ENCODE results near the gene ZBTB42.

The ZBTB42 gene

GRCh38 chr14:104770072-104770579, 30.8 kb upstream of the ZBTB42 start:
- no peak for DNase-seq

- DNase-seq, result peak; percentile 18
Measured at GRCh38 chr14:104770851-104771272, 30.0 kb upstream of the ZBTB42 start.

- no peak for DNase-seq
Measured at GRCh38 chr14:104771374-104771773, 29.5 kb upstream of the ZBTB42 start.

DNA sequence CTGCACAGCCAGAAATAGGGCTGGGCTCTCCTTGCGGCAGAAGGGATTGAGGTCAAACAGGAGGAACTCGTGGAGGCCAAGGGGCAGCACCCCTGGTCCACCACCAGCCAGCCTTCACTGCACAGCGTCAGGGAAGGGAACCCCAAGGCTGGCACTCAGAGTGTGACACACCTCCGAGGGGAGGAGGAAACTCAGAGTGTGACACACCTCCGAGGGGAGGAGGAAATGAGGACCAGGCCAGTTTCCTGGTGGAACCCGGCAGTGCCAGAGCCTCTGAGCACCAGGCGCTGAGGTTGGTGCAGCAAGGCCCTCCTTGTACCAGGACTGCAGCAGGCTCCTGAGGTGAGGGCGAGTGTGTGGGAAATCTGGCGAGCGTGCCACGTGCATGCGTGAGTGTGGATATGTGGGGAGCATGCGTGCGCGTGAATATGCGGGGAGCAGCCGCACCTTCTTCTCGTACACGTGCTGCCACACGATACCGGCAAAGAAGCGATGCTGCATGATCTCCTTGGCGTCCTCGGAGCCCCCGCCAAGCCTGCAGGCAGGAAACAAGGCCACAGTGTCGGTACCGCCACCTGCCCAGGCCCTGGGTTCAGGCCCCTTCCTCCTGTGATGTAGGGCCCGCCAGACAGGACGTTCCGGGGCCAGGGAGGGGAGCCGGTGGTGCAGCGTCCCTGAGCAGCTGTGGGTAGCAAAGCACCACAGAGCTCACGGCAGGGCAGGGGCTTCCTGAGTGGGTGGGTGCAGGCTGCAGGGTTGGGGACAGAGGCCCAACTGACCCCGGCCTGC, 28.8 kb upstream of the ZBTB42 start:
- no peak for DNase-seq

- no peak for DNase-seq
Measured at GRCh38 chr14:104772707-104773504, 28.0 kb upstream of the ZBTB42 start.

GRCh38 chr14:104773505-104774452, 27.1 kb upstream of the ZBTB42 start:
- no peak for DNase-seq

- no peak for DNase-seq
Measured at GRCh38 chr14:104774453-104775072, 26.3 kb upstream of the ZBTB42 start.

- no peak for DNase-seq
Measured at GRCh38 chr14:104775073-104775489, 25.8 kb upstream of the ZBTB42 start.

- DNase-seq, result no peak
Measured at GRCh38 chr14:104776481-104776880, 24.4 kb upstream of the ZBTB42 start.

DNA sequence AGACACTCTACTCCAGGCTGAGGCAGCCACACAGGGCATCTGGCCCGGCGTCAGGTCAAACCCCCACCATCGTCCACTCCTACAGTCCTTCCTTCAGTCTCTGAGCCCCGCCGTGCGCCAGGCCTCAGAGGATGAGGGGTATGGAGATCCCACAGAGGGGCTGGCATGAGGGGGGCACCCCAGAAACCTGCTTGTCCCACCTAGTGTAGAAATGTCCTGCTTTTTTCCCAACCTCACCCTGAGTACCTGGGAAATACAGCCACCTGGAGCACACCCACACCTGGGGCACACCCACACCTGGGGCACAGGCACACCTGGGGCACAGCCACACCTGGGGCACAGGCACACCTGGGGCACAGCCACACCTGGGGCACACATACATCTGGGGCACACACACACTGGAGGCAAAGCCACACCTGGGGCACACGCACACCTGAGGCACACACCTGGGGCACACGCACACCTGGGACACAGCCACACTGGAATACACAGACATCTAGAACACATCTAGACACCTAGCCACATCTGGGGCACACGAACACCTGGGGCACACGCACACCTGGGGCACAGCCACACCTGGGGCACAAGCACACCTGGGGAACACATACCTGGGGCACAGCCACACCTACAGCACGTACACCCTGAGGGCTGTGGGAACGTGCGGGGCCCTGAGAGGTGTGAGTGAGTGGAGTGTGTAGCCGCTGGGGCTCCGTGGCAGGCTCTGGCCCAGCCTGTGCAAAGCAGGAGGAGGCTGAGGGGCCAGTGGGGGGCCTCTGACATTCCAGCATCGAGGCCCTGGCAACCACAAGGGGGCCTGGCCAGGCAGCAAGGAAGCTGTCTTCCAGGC, 23.7 kb upstream of the ZBTB42 start:
- DNase-seq, result no peak

DNA sequence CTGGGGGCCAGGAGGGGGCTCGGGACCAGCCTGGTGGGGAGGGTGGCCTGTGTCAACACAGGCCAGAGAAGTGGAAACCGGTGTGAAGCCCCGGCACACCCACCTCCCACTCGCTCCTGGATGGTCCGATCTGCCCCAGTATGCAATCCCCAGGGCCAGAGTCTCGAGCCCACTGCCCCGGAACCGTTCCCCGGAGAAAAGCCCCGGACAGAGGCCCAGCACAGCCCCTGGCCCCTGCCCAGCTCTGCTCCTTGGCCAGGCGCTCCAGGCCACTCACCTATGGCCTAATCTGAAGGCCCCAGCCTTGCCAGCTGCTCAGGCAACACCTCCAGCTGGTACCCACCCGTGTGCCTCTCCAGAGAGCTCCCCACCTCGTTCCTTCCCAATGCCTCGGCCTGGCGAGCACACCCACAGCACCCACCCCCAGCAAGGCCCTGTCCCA, 23.1 kb upstream of the ZBTB42 start:
- no peak for DNase-seq

DNA sequence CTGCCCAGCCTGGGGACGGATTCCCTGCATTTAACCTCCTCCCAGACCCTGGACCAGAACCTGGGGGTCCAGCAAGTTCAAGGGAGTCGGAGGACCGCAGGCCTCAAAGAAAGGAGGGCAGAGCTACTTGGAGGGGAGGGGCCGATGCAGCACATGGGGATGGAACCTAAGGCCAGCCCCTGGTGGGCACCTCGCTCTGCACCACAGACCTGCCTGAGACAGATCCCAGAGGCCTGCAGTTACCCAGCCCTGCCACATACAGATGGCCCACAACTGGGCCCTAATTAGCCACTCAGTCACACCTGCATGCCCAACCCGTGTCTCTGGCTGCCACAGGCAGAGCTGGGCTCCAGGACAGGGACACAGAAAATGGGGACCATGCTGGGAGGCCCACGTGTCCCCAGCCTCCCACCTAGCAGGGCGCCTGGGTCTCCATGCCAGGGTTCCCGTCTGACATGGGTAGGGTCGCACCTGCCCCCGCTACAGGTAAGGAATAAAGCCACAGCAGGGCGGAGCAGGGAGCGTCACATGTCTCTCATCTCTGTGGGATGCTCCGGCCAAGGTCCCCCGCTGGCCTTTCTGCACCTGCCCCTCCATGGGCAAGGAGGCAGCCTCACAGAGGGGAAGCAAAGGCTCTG, 22.1 kb upstream of the ZBTB42 start:
- DNase-seq, result no peak

- DNase-seq, result no peak
Measured at GRCh38 chr14:104779776-104780512, 21.0 kb upstream of the ZBTB42 start.

DNA sequence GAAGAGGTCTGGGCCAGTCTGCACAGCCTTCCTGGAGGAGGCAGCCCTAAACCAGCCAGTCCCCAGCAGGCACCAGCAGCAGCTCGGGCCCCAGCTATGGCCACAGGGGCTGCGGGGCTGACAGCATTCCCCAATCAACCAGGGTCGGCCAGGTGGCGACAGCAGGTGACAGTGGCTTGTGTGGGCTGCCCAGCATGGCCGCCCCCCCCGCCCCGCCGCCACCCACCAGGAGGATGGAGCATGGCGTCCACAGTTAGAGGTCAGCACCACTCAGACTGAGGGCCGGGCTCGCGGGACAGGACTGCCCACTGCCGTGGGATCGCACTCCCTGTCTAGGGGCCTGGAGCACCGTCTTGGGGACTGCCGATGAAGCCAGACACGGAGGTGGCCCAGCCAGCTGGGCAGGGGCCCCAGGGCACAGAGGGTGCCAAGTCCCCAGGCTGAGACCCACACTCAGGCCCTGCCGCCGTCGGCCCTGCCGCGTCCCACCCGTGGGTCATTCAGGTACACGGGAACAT, 20.3 kb upstream of the ZBTB42 start:
- DNase-seq, result no peak

DNA sequence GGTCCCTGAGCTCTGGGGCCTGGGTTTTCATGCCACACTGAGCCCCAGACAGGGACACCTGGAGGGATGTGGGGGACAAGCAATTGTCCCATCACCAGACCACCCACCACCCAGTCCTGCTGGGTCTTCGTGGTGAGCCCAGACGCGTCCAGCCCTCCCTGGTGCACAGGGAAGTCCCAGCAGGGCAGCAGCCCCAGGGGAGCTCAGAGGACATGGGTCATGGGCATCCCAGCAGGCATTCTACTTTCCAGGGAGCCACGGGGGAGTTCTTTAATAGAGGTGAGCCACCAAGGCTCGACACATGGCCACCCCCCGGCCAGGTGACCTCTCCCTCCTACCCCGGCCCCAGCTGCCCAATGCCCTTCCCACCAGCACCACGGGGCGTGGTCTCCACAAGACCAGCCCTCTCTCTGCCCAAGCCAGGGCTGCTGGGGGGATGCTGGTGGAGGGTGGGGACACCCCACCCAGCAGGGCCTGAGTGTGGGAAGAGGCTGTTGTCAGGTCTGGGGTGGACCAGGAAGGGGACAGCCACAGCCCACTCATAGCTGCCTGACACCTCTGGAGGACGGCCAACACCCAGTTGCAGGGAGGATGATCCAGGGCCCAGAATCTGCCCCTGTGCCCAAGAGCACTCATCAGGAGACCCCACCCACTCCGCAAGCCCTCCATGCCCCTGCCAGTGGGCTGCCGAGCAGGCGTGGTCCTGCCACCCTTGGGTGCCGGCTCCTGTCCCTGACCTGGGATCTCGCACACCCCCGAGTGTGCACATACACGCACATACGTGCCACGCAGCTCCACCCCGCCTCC, 19.4 kb upstream of the ZBTB42 start:
- DNase-seq, result no peak

DNA sequence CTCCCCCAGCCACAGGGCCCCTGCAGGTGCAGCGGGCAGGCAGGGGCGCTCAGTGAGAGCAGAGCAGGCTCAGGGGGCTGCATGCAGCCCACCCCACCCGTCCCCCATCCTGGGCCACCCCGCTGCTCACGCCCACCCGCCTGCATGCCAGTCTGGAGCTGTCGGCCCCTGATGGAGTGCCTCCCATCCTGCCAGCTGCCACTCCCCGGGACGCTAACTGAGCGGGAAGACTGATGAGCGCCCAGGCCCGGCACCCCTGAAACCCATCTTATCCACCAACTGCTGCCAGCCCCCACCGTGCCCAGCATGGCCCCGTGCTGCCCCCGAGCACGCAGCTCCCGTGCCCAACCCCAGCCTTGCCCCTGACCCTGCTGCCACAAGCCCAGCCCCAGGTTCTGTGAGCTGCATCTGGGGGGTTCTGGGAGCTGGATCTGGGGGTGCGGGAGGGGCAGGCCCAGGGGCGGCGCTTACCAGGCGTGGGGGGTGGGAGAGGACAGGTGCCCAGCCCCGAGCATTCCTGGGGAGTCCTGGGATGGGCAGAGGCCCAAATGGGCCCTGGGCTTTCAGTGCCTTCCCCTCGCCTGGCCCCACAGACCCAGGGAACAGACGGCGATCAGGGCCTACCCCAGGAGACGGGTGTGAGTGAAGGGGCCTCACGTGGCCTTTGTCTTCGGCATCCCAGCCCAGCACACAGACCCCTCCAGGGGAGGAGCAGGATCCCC, 18.7 kb upstream of the ZBTB42 start:
- DNase-seq, result no peak

DNA sequence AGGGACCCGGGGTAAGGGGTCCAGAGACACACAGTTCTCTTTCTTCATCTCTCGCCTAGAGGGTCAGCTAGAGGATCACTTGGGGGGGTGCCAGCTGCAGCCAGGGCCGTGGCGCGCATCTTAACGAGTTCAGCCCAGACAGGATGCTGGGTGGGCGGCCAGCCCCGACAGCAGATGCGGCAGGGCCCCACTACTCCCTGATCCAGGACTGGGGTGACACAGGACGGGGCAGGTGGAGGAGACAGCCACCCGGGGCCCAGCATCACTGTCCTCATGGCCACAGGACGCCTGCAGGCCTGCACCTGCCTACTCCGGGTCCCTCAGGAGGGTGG, 18.1 kb upstream of the ZBTB42 start:
- DNase-seq, result no peak

- no peak for DNase-seq
Measured at GRCh38 chr14:104783484-104784217, 17.2 kb upstream of the ZBTB42 start.
